WTC11 (cell line): Measurements from ENCODE around the gene CLCN6. TPM values are rescaled to one million over a fixed set of nuclear protein-coding genes. Genes with fewer than 3 reads are reported as not detected.

Source experiments
- ATAC-seq: fragments of 200-7000 bp; cut with Tn5 transposase; 2 replicates; pipeline ENCODE4 v1.10.0; 2021; ENCODE audit warnings: mild to moderate bottlenecking, moderate library complexity
- CTCF ChIA-PET: fragments of 300-600 bp; sonication (Branson Sonifier 250); formaldehyde crosslinking; loops from one replicate; lab custom pipeline; 2021; ENCODE audit warnings: antibody characterized with exemption; lab: Charles Lee
- POLR2A ChIA-PET: fragments of 350-600 bp; sonication (Branson Sonifier 250); formaldehyde crosslinking; loops from one replicate; lab custom pipeline; 2021; ENCODE audit warnings: antibody characterized with exemption; lab: Charles Lee
- DNase-seq: peaks from one replicate; pipeline ENCODE4 v3.0.0; 2021; ENCODE audit warnings: low spot score
- H3K27ac Mint-ChIP-seq: 2 replicates; pipeline ENCODE4 v1.8.0; 2021; ENCODE audit warnings: mixed read lengths
- H3K27me3 Mint-ChIP-seq: 2 replicates; pipeline ENCODE4 v1.8.0; 2021; ENCODE audit warnings: low read depth, mild to moderate bottlenecking, moderate library complexity, mixed read lengths
- H3K36me3 Mint-ChIP-seq: 2 replicates; pipeline ENCODE4 v1.8.0; 2021; ENCODE audit warnings: mixed read lengths
- H3K4me1 Mint-ChIP-seq: 2 replicates; pipeline ENCODE4 v1.8.0; 2022; ENCODE audit warnings: mixed read lengths
- H3K4me3 Mint-ChIP-seq: 2 replicates; pipeline ENCODE4 v1.8.0; 2021; ENCODE audit warnings: mild to moderate bottlenecking, moderate library complexity, mixed read lengths
- H3K9me3 Mint-ChIP-seq: 2 replicates; pipeline ENCODE4 v1.8.0; 2021; ENCODE audit warnings: mixed read lengths
- ARID4B ChIP-seq: sonication (generic); formaldehyde crosslinking; IDR thresholded peaks from 2 replicates; pipeline ENCODE4 v1.8.0; 2023; ENCODE audit warnings: missing genetic modification reagents, mild to moderate bottlenecking, borderline replicate concordance
- CBFB ChIP-seq: sonication (generic); formaldehyde crosslinking; IDR thresholded peaks from 2 replicates; pipeline ENCODE4 v1.8.1; 2022; ENCODE audit warnings: mild to moderate bottlenecking, low read depth, missing genetic modification reagents
- CREB1 ChIP-seq: sonication (generic); formaldehyde crosslinking; IDR thresholded peaks from 2 replicates; pipeline ENCODE4 v1.8.0; 2023; ENCODE audit warnings: mild to moderate bottlenecking, missing genetic modification reagents
- ELF4 ChIP-seq: sonication (generic); formaldehyde crosslinking; IDR thresholded peaks from 2 replicates; pipeline ENCODE4 v1.8.1; 2022; ENCODE audit warnings: low read depth, mild to moderate bottlenecking, moderate library complexity, missing genetic modification reagents
- GRHL2 ChIP-seq: fragments of 250-450 bp; sonication (Bioruptor Pico); IDR thresholded peaks from 2 replicates; pipeline ENCODE4 v1.8.0; 2022; ENCODE audit warnings: mild to moderate bottlenecking, moderate library complexity; ENCODE audit not compliant: insufficient replicate concordance, severe bottlenecking
- HMGA2 ChIP-seq: fragments of 250-450 bp; sonication (Bioruptor Pico); IDR thresholded peaks from 2 replicates; pipeline ENCODE4 v1.4.0; 2021; ENCODE audit warnings: mild to moderate bottlenecking, moderate library complexity
- MYBL2 ChIP-seq: sonication (generic); formaldehyde crosslinking; IDR thresholded peaks from 2 replicates; pipeline ENCODE4 v1.8.1; 2023; ENCODE audit warnings: mild to moderate bottlenecking, moderate library complexity, missing genetic modification reagents
- NFATC4 ChIP-seq: fragments of 250-450 bp; sonication (Bioruptor Pico); IDR thresholded peaks from 2 replicates; pipeline ENCODE4 v1.9.0; 2021; ENCODE audit warnings: mild to moderate bottlenecking
- NR2C2 ChIP-seq: sonication (generic); formaldehyde crosslinking; IDR thresholded peaks from 2 replicates; pipeline ENCODE4 v1.8.0; 2022; ENCODE audit warnings: mild to moderate bottlenecking, missing genetic modification reagents
- OVOL2 ChIP-seq: fragments of 250-450 bp; sonication (Bioruptor Pico); IDR thresholded peaks from 2 replicates; pipeline ENCODE4 v1.9.0; 2021; ENCODE audit warnings: mild to moderate bottlenecking, borderline replicate concordance
- SP1 ChIP-seq: sonication (generic); formaldehyde crosslinking; conservative IDR thresholded peaks from 2 replicates; pipeline ENCODE4 v1.8.1; 2022; ENCODE audit warnings: missing genetic modification reagents
- TCF7 ChIP-seq: sonication (generic); formaldehyde crosslinking; IDR thresholded peaks from 2 replicates; pipeline ENCODE4 v1.8.0; 2022; ENCODE audit warnings: mild to moderate bottlenecking, low read depth, missing genetic modification reagents, moderate library complexity
- TEAD1 ChIP-seq: sonication (generic); formaldehyde crosslinking; IDR thresholded peaks from 2 replicates; pipeline ENCODE4 v1.8.0; 2022; ENCODE audit warnings: mild to moderate bottlenecking, missing genetic modification reagents
- TP53 ChIP-seq: sonication (generic); formaldehyde crosslinking; IDR thresholded peaks from 2 replicates; pipeline ENCODE4 v1.8.1; 2023; ENCODE audit warnings: mild to moderate bottlenecking, missing genetic modification reagents
- USF1 ChIP-seq: sonication (generic); formaldehyde crosslinking; IDR thresholded peaks from 2 replicates; pipeline ENCODE4 v1.8.0; 2022; ENCODE audit warnings: mild to moderate bottlenecking, missing genetic modification reagents
- ZBTB43 ChIP-seq: sonication (generic); formaldehyde crosslinking; IDR thresholded peaks from 2 replicates; pipeline ENCODE4 v1.8.1; 2023; ENCODE audit warnings: mild to moderate bottlenecking, missing genetic modification reagents
- ZNF121 ChIP-seq: sonication (generic); formaldehyde crosslinking; IDR thresholded peaks from 2 replicates; pipeline ENCODE4 v1.8.0; 2023; ENCODE audit warnings: missing genetic modification reagents
- ZNF232 ChIP-seq: sonication (generic); formaldehyde crosslinking; IDR thresholded peaks from 2 replicates; pipeline ENCODE4 v1.8.0; 2022; ENCODE audit warnings: mild to moderate bottlenecking, missing genetic modification reagents
- ZNF281 ChIP-seq: sonication (generic); formaldehyde crosslinking; IDR thresholded peaks from 2 replicates; pipeline ENCODE4 v1.8.0; 2023; ENCODE audit warnings: mild to moderate bottlenecking, missing genetic modification reagents
- ZNF396 ChIP-seq: fragments of 250-450 bp; sonication (Bioruptor Pico); IDR thresholded peaks from 2 replicates; pipeline ENCODE4 v1.8.0; 2021; ENCODE audit warnings: mild to moderate bottlenecking, moderate library complexity, borderline replicate concordance
- ZNF416 ChIP-seq: fragments of 250-450 bp; sonication (Bioruptor Pico); IDR thresholded peaks from 2 replicates; pipeline ENCODE4 v1.9.0; 2021; ENCODE audit warnings: mild to moderate bottlenecking, inconsistent platforms
- ZNF423 ChIP-seq: fragments of 250-450 bp; sonication (Bioruptor Pico); IDR thresholded peaks from 2 replicates; pipeline ENCODE4 v2.1.2; 2022; ENCODE audit warnings: mild to moderate bottlenecking, moderate library complexity
- total RNA-seq: library from RNA; stranded (reverse); gene quantifications from 3 replicates; pipeline ENCODE4 v1.2.3, GENCODE V29; 2021
- TF ChIP-seq, protein P1 (sequence below): fragments of 250-450 bp; sonication (Bioruptor Pico); IDR thresholded peaks from 2 replicates; pipeline ENCODE4 v1.9.0; 2021; ENCODE audit warnings: mild to moderate bottlenecking, borderline replicate concordance

CLCN6 gene
- total RNA-seq, 1 experiment from 2014 or later: 22.3 TPM

DNA sequence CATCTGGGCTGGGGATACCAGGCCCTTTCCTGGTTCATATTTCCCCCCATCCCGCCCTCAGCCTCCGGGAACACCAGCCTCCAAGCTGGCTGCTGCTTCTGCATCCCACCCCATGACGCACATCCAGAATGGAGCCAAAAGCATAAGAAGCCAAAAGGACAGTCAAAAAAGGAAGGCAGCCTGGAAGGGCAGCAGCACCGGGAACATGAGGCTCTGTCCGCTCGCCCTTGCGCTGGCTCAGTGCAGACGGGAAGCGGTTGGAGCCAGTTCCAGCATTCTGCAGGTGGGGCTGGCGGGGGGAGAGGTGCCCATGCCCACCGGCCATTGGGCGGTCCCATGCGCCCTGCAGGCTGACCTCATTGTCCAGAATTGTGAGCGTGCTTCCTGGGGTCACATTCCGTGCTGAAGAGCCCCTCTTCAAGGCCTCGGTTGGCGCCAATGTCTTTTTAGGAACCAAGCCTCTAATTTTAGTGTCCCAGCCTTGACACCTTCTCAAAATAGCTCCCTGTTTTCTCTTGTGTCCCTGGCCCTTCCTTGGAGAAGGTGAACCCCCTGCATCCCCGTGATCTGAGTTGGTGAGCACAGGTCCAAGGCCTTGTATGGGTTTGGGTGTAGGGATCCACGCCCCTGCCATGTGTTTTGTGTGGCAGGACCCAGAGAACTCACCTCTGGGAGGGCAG is 81.1 kb downstream of the CLCN6 start (continued):
- no peak for TF ChIP-seq ZNF416 (CRISPR knock-in tag)
- TF ChIP-seq SP1: no peak
- no peak for TF ChIP-seq ZNF396 (CRISPR knock-in tag)

DNA sequence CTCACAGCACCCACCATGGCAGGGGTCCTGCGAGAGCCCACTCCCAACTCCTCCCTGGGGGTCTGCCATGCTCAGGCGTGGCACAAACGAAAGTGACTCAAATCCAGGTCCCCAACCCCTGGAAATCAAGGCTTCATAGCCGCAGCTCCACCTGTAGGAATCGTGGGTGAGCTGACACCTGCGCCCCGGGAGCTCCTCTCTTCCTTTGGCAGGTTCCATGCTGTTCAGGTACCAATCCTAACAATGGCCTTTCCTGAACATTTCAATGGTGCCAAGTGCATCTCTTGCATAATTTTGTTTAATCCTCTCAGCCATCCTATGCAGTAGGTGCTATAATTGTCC is 81.6 kb downstream of the CLCN6 start:
- CTCF ChIA-PET: interaction anchor here (1.0 to 4.5 kb wide), 10 partner anchors 12 to 408 kb away, joined by 3 to 19 read pairs (median 4); partner anchors contain the start of genes DISP3 and NPPB
- DNase-seq (no peak), ATAC-seq (no peak)
- no peaks in the 10 kb centered on the region for H3K9me3 Mint-ChIP-seq
- no peak overlapping the region for H3K4me3 Mint-ChIP-seq
- TF ChIP-seq CBFB (CRISPR knock-in tag) (no peak), TCF7 (CRISPR knock-in tag) (no peak), ARID4B (no peak), NFATC4 (CRISPR knock-in tag) (no peak), CREB1 (CRISPR knock-in tag) (no peak), MYBL2 (CRISPR knock-in tag) (no peak), HMGA2 (CRISPR knock-in tag) (no peak), NR2C2 (CRISPR knock-in tag) (no peak), GRHL2 (CRISPR knock-in tag) (no peak), ELF4 (CRISPR knock-in tag) (no peak), ZNF121 (CRISPR knock-in tag) (no peak), TEAD1 (no peak), TP53 (CRISPR knock-in tag) (no peak), ZBTB43 (CRISPR knock-in tag) (no peak), OVOL2 (CRISPR knock-in tag) (no peak), ZNF232 (CRISPR knock-in tag) (no peak), ZNF281 (no peak), ZNF423 (CRISPR knock-in tag) (no peak), USF1 (no peak)
- TF ChIP-seq, protein P1, sequence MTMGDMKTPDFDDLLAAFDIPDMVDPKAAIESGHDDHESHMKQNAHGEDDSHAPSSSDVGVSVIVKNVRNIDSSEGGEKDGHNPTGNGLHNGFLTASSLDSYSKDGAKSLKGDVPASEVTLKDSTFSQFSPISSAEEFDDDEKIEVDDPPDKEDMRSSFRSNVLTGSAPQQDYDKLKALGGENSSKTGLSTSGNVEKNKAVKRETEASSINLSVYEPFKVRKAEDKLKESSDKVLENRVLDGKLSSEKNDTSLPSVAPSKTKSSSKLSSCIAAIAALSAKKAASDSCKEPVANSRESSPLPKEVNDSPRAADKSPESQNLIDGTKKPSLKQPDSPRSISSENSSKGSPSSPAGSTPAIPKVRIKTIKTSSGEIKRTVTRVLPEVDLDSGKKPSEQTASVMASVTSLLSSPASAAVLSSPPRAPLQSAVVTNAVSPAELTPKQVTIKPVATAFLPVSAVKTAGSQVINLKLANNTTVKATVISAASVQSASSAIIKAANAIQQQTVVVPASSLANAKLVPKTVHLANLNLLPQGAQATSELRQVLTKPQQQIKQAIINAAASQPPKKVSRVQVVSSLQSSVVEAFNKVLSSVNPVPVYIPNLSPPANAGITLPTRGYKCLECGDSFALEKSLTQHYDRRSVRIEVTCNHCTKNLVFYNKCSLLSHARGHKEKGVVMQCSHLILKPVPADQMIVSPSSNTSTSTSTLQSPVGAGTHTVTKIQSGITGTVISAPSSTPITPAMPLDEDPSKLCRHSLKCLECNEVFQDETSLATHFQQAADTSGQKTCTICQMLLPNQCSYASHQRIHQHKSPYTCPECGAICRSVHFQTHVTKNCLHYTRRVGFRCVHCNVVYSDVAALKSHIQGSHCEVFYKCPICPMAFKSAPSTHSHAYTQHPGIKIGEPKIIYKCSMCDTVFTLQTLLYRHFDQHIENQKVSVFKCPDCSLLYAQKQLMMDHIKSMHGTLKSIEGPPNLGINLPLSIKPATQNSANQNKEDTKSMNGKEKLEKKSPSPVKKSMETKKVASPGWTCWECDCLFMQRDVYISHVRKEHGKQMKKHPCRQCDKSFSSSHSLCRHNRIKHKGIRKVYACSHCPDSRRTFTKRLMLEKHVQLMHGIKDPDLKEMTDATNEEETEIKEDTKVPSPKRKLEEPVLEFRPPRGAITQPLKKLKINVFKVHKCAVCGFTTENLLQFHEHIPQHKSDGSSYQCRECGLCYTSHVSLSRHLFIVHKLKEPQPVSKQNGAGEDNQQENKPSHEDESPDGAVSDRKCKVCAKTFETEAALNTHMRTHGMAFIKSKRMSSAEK (CRISPR knock-in tag): no peak
- TF ChIP-seq, all 79 proteins: peak for 0
- Mint-ChIP-seq H3K27me3 (no peaks in the 10 kb centered on the region), H3K4me1 (peaks cover 7% of the 10 kb centered on the region), H3K27ac (peak overlapping the region; percentile 53; the same call in 1 of the 2 replicates), H3K36me3 (no peaks in the 10 kb centered on the region)
- POLR2A ChIA-PET: interaction anchor here (1.6 kb wide), 1 partner anchor 21 kb away, joined by 4 read pairs; no protein-coding TSS in a partner anchor
